Right ventricle myocardium inferior (tissue), 1 donor: Measurements from ENCODE around the gene NAA50. TPM values are rescaled to one million over a fixed set of nuclear protein-coding genes. Genes with fewer than 3 reads are reported as not detected.

ENCODE experiments used
- ATAC-seq: fragments of 200-7000 bp; cut with Tn5 transposase; one replicate; pipeline ENCODE4 v1.9.1; 2020; ENCODE audit warnings: mild to moderate bottlenecking, moderate library complexity
- DNase-seq: peaks from one replicate; pipeline ENCODE4 v3.0.0; 2021; ENCODE audit errors: missing footprints
- intact Hi-C: fragments of 100-400 bp; cut with DNase I; formaldehyde crosslinking; loops from one replicate; pipeline ENCODE4 v1.11.0; 2022
- total RNA-seq: library from RNA; stranded (reverse); fragmentation: NEBNext Ultra II Directional; extraction: Animal tissue kit (Norgen Biotek cat#: 25700); gene quantifications from one replicate; pipeline ENCODE4 v1.2.1, GENCODE V29; 2021
- donor health status: DM: no; HTN: yes; CAD: no; lungs with severe emphysema.

The NAA50 gene
- total RNA-seq, 1 donor from 2014 or later: 80.8 TPM

DNA sequence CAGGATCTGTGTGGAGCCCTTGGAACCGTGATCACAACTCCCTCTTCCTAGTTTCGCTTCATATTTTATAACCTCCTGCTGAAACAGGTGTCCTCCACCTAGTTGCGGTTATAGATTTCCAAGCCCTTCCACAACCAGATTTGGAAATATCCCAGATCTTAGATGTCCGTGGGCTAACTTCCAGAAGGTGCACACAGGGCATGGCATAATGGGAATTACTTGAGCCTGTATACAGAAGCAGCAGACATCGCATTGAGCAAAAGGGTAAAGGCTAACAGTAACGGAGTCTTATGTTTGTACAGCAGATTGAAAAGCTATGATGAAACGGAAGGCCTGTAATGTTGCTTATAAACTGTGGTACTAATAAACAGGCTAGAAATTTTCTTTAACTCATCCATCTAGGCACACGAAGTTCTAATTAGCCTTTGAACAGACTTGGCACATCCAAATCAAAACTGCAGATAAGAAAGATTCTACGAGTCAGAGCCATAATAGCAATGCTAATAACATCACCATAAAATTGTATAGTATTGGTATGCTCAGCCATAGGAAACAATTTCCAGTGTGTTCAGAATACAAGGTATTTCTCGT lies 48.5 kb downstream of the NAA50 start:
- DNase-seq: no peak
- ATAC-seq: no peak
- intact Hi-C loops: no loop called here

DNA sequence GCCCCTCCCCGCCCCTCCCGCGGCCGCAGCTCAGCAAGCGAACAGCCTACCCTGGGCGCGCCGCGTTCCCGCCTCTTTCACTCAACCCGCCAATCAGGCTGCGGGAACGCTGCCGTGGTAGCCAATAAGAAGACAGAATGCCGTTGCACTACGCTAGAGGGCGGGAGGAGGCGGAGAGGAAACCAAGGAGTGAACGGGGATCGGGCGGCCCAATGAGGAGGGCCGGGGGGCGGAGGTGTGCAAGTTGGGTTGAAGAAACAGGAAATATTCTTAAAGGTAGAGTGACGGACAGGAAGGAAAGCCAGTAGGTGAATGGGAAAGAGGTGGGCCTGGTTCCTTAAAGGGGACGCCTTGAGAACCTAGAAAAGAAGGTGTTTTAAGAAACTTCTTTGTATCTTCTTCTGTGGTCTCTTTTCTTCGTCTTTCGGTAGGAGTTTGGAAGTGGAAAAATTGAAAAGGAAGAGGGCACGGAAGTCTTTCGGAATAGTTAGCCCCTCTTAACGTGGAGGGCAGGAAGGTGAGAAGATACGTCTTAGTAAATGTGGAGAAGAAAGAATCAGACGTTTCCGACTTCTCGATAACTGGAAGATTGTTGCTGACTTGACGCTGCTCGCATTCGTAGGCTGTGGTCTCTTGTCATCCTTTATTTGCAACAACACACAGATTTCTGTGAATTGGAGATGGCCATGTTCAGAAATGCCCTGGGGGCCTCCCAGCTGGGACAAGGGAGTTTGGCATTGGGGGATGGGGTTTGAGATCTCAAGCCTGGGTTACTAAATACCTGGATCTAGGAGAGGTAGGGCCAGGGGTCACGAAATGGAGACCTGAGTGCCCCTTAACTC lies 49.2 kb downstream of the NAA50 start:
- ATAC-seq (peak; percentile 98), DNase-seq (peak; percentile 100)
- intact Hi-C loops: loop anchor here (1.0 kb wide), 1 partner anchor 49 kb away; the partner anchor contains the start of gene NAA50

DNA sequence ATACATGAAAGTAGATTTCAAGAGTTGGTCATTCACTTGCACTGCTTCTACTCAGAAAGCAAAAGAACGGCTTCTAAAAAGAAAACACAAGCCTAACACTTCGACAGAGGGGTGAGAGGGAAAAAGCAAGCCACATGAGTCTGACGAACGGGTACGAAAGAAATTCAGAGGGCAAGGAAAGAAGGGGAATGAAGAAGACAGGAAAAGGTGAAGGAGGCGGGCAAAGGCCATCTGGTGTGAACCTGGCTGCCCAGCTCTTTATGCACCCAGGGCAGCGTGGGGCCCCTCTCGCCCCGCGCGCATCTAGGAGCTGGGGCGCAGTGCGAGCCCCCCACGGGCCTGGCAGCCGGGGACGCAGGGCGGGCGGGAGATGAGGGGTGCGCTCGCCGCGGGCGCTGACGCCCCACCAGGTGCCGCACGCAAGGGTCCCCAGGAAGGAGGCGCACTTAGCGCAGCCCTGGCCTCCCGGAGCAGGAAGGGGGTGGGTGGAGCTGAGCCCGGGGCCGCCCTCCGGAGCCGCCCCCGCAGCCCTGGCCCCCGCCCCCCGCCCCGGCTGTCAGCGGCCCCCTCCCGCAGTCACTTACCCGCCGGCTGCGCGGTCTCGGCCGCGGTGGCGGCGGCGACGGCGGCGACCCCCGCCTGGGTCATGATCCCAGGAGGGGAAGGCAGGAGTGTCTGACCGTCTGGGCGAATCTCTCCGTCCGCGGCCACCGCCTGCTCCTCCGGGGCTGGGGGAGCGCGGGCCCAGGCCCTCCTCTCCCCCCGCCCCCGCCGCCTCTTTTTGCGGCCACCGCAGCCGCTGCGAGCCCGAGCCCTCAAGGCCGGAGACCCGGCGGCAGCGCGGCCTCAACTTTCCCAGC lies 50.0 kb downstream of the NAA50 start, which contains the start of gene USF3:
USF3 (minus strand) TSS at position 857 of the 860 bp plus-strand sequence. CDS start 21,764 bp downstream, outside the sequence.
- intact Hi-C loops: loop anchor here (1.0 kb wide), 1 partner anchor 50 kb away; the partner anchor contains the start of gene NAA50
- ATAC-seq (peak; percentile 84), DNase-seq (peak; percentile 83)

DNA sequence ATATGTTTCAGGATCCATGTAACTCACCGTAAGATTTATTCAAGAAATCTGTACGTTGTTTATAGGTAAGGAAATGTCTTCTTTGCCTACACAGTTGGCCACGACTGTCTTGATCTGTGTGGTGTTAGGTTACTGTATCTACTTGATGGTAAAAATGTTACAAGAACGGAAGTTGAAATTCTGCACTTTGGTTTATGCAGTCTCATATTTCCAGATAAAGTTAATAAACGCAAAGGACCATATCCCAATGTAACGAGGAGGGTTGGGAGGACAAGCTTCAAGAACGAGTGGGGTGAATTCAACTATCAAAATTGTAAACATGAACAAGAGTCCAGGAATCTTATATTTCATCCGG lies 50.6 kb downstream of the NAA50 start:
- DNase-seq: no peak
- no peak for ATAC-seq
- intact Hi-C loops: no loop called here

DNA sequence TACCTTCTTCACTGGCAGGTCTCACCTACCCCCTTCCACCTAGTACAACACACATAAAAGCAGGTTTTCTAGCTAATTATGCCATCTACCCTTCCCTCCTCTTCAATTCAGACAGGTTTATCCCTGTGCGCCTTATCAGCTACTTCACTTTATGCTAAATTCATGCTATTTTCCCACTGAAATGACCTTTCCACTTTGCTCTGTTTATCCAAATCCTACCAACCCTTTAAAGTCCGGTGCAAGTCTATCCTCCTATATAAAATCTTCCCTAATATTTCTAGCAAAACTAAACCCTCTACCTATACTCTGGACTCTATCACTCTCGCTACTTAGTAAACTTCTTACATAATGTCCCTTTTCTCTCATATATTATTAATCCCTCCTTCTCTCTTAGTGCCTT lies 55.6 kb downstream of the NAA50 start:
- ATAC-seq (no peak), DNase-seq (no peak)
- intact Hi-C loops: no loop called here

DNA sequence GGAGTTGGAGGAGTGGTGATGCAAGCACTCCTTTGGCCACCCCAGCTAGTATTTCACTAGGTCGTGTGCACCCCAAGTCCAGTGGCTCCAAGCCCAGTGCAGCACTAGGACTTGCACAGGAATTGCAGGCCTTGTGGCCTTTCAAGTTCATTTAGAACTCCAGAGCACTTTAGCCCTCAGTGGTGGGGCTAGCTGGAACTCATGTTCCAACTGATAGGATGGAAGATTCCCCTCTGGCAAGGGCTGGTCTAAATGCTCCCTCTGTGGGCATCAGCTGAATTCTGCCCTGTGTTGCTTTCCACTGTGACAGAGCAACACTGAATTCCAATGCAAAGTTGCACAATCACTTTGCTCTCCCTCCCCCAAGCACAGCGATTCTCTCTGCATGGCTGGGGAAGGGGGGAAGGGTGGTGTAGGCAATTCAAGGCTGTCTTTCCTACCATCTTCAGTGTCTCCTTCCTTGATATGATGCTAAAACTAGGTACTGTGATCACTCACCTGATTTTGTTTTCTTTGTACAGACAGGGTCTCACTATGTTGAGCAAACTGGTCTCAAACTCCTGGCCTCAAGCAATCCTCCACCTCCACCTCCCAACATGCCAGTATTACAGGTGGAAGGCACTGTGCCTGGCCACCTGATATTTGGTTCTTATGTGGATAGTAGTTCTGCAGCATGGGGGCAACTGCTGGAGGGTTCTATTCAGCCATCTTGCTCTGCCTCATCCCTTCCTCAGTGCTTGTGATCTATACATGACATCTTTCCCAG lies 59.9 kb downstream of the NAA50 start:
- peak; percentile 69 for ATAC-seq
- intact Hi-C loops: no loop called here
- no peak for DNase-seq

DNA sequence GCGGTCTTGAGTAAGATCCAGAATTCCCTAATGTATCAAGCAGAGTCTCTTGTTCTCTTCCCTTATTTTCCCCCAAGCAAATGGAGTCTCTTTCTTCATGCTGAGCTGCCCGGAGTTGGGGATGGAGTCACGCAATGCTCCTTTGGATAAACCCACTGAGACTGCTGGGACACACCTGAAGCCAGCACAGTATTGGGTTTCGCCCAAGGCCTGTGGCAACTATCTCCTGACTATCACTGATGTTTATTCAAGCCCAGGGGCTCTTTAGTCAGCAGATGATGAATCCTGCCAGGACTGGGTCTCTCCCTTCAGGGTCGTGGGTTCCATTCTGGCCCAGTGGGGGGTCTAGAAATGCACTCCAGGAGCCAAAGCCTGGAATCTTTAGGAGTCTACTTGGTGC lies 60.9 kb downstream of the NAA50 start:
- intact Hi-C loops: no loop called here
- no peak for ATAC-seq
- DNase-seq: no peak

DNA sequence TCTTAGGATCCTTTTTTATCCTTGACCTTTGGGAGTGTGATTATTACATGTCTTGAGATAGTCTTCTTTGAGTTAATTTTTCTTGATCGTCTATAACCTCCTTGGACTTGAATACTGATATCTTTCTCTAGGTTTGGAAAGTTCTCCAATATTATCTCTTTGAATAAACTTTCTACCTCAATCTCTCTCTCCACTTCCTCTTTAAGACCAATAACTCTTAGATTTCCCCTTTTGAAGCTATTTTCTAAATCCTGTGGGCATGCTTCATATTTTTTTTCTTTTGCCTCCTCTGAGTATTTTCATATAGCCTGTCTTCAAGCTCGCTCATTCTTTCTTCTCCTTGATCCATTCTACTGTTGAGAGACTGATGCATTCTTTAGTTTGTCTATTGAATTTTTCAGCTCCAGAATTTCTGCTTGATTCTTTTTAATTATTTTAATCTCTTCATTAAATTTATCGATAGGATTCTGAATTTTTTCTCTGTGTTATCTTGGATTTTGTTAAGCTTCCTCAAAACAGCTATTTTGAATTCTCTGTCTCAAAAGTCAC lies 61.7 kb downstream of the NAA50 start:
- intact Hi-C loops: no loop called here
- ATAC-seq: no peak
- no peak for DNase-seq

DNA sequence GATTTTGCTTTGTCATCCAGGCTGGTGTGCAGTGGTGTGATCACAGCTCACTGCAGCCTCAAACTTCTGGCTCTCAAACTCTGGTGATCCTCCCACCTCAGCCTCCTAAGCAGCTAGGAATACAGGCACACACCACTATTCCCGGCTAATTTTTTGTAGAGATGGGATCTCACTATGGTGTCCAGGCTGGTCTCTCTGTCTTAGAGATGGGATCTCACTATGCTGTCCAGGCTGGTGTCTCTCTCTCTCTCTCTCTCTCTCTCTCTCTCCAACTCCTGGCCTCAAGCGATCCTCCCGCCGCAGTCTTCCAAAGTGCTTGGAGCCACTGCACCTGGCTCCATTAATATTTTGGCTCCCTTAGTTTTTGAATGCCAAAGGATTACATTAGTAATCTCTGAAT lies 67.3 kb downstream of the NAA50 start:
- DNase-seq (no peak), ATAC-seq (no peak)
- intact Hi-C loops: no loop called here

DNA sequence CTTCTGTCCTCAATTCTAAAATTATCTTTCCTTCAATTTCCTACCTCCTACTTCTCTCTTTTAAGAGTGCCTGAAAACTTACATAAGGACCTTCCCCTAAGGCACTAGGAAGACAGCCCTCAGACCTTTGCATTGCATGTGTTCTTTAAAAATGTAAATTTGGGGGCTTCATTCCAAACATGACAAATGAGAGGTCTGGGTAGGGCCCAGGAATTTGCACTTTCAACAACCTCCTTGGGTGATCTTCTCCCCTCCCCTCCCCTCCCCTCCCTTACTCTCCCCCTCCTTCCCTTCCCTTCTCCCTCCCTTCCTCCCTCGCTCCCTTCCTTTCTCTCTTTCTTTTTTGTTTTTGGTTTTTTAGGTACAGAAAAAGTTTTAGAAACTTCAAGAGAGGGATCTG lies 68.3 kb downstream of the NAA50 start:
- intact Hi-C loops: no loop called here
- ATAC-seq (no peak), DNase-seq (no peak)

DNA sequence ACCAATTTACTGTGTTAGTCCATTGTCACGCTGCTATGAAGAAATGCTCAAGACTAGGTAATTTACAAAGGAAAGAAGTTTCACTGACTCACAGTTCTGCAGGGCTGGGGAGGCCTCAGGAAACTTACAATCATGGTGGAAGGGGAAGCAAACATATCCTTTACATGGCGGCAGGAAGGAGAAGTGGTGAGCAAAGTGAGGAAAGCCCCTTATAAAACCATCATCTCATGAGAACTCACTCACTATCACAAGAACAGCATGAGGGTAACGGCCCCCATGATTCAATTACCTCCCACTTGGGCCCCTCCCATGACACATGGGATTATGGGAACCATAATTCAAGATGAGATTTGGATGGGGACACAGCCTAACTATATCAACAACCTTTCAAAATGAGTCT lies 69.8 kb downstream of the NAA50 start:
- intact Hi-C loops: no loop called here
- no peak for DNase-seq
- no peak for ATAC-seq

DNA sequence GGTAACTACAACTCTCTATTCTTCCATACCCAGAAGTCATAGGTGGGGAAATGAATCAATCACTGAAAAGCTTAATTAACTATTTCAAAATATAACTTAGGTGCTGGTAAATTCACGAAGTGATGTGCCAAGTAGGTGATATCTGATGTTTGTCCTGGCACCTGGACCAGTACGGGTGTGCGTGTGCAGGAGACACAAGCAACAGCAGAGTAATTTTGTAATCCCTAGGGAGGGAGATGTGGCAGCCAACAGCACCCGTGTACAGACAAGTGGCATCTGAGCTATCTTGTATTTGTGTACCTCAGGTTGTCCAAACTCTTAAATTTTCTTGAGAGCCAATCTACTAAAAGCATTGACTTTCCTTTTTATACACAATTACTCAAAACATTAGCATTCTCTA lies 72.5 kb downstream of the NAA50 start:
- intact Hi-C loops: no loop called here
- ATAC-seq (no peak), DNase-seq (no peak)

DNA sequence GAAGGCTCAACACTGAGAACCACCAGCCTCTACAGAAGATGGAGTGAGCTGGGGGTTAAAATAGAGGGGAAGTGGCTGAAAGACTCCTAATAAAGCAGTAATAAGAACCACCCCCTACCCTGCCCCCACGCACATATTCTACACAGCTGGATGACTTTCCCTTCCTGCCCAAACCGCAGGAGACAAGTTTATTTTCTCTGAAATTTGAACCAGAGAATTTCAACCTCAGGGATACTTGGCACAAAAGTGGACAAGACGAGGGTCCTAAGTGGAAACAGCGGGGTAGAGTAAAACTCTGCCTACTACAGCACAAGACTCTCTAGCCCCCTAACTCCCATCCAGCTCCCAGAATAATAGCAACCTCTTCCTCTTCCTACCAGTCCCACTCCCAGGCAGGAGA lies 78.0 kb downstream of the NAA50 start:
- ATAC-seq: no peak
- intact Hi-C loops: no loop called here
- DNase-seq: no peak

Other genes starting within 250 kb of the NAA50 start
- 6.1 TPM for gene SPICE1, start 231.1 kb downstream of the NAA50 start, total RNA-seq
- 0.62 TPM for gene SIDT1, start 213.7 kb downstream of the NAA50 start, total RNA-seq
- gene USF3, start 49.6 kb downstream of the NAA50 start, total RNA-seq: 12.9 TPM
- 23.9 TPM for gene ATP6V1A, start 786 bp upstream of the NAA50 start, total RNA-seq
- gene GRAMD1C, start 92.5 kb upstream of the NAA50 start, total RNA-seq: 2.4 TPM
- gene ZDHHC23, start 201.8 kb upstream of the NAA50 start, total RNA-seq: 4.4 TPM